Measurements from ENCODE around the gene UNC13D. TPM values are rescaled to one million over a fixed set of nuclear protein-coding genes. Genes with fewer than 3 reads are reported as not detected.

UNC13D gene
- polyA plus RNA-seq, 1 donor (not counting 4 experiments of a cell fraction or from before 2014, with no cell fraction given), result 0.25 TPM

DNA sequence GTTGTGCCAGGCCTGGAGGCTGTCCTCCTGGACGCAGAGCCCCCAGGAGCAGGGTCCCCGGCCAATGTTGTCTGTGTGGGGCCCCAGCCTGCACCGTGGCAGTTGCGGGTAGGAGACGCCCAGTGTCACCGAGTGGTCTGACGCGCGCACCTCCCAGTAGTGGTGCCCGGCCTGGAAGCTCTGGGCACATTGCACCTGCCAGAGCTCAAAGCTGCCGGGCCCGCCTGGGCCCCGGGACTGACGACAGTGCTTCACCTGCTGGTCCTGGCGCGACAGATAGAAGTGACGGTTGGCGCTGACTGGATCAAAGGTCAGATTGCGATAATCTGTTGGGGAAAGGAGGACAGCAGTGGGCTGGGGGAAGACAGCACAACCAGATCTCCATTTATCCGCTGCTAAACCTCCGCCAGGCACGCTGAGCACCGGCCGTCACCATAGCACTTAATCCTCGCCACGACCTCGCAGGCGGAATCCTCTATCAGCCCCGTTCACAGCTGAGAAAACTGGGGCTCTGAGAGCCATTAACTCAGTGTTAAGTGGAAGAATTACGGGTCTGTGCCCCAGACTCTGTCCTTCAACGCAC is 46.9 kb upstream of the UNC13D start:
- no peak for DNase-seq (ENCODE audit: low read depth, low spot score)
- peaks cover 9% of the 10 kb centered on the region for H3K4me1 ChIP-seq (ENCODE audit: control insufficient read depth, extremely low read depth, insufficient read depth, low read length)
- no peak overlapping the region for H3K27ac ChIP-seq (ENCODE audit: control insufficient read depth, insufficient read depth, low read length)
- H4K20me1 ChIP-seq (ENCODE audit: control insufficient read depth, extremely low read depth, insufficient read depth, low read length), result no peaks in the 10 kb centered on the region
- dilution Hi-C loops (cut with MboI; ENCODE audit: extremely low pct_ligation_motif_present, low sequenced_read_pairs), result no loop called here
- H3K9ac ChIP-seq (ENCODE audit: control insufficient read depth, extremely low read depth, insufficient read depth, low read length), result no peak overlapping the region
- no peaks in the 10 kb centered on the region for H3K9me3 ChIP-seq (ENCODE audit: control insufficient read depth, low read depth, low read length)
- TF ChIP-seq CTCF (optimal IDR thresholded peaks at IDR 0.05 in 1 of 3, IDR thresholded peaks at IDR 0.05 in 1 of 3, conservative IDR thresholded peaks at IDR 0.05 in 1 of 3; ENCODE audit: extremely low read depth in 1 of 3, insufficient read depth in 2 of 3, low read length in 3 of 3), result no peak
- no peak for TF ChIP-seq EZH2 (IDR thresholded peaks at IDR 0.05; ENCODE audit: low read length)
- H3K4me2 ChIP-seq (ENCODE audit: control insufficient read depth, extremely low read depth, insufficient read depth, low read depth, low read length), result no peak overlapping the region
- no peak overlapping the region for H2AFZ ChIP-seq (ENCODE audit: control insufficient read depth, low read length)
- peaks cover 6 to 7% of the 10 kb centered on the region in 2 experiments for H3K36me3 ChIP-seq (ENCODE audit: control insufficient read depth in 2 of 2, extremely low read depth in 1 of 2, insufficient read depth in 2 of 2, low read length in 2 of 2)
- no peaks in the 10 kb centered on the region for H3K9me1 ChIP-seq (ENCODE audit: control insufficient read depth, extremely low read depth, insufficient read depth, low read length)
- H3K27me3 ChIP-seq (ENCODE audit: control insufficient read depth, extremely low read depth, insufficient read depth, low read length), result no peaks in the 10 kb centered on the region
- no peak overlapping the region for H3K4me3 ChIP-seq (ENCODE audit: control insufficient read depth in 2 of 3, extremely low read depth in 1 of 3, insufficient read depth in 2 of 3, low read depth in 1 of 3, low read length in 3 of 3)
- H3K79me2 ChIP-seq (ENCODE audit: control insufficient read depth, insufficient read depth, low read length), result peaks cover 4% of the 10 kb centered on the region
- no peak for FAIRE-seq

DNA sequence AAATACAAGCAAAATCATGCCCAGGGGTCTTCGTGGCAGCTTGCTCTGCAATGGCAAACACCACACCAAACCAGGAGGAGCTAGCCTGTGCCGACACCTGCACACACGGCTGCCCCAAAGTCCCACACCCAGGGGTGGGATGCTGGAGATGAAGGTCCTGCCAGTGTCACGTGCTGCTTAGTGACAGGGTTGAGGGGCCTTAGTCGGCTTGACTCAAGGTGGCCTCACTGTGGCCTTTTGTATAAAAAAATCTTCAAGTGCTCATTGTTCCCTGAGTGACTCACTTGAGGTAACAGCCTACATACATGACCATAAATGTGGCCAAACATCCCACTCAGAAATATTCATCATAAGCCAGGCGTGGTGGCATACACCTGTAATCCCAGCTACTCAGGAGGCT is 45.2 kb upstream of the UNC13D start:
- Histone ChIP-seq H3K9me3 (ENCODE audit: control insufficient read depth, low read depth, low read length) (no peaks in the 10 kb centered on the region), H3K9ac (ENCODE audit: control insufficient read depth, extremely low read depth, insufficient read depth, low read length) (no peak overlapping the region), H3K9me1 (ENCODE audit: control insufficient read depth, extremely low read depth, insufficient read depth, low read length) (no peaks in the 10 kb centered on the region), H3K79me2 (ENCODE audit: control insufficient read depth, insufficient read depth, low read length) (no peaks in the 10 kb centered on the region), H3K4me2 (ENCODE audit: control insufficient read depth, extremely low read depth, insufficient read depth, low read depth, low read length) (no peak overlapping the region), H3K27ac (ENCODE audit: control insufficient read depth, insufficient read depth, low read length) (no peak overlapping the region), H3K27me3 (ENCODE audit: control insufficient read depth, extremely low read depth, insufficient read depth, low read length) (no peaks in the 10 kb centered on the region), H4K20me1 (ENCODE audit: control insufficient read depth, extremely low read depth, insufficient read depth, low read length) (no peaks in the 10 kb centered on the region), H2AFZ (ENCODE audit: control insufficient read depth, low read length) (no peak overlapping the region), H3K4me3 (ENCODE audit: control insufficient read depth in 2 of 3, extremely low read depth in 1 of 3, insufficient read depth in 2 of 3, low read depth in 1 of 3, low read length in 3 of 3) (no peak overlapping the region), H3K36me3 (ENCODE audit: control insufficient read depth in 2 of 2, extremely low read depth in 1 of 2, insufficient read depth in 2 of 2, low read length in 2 of 2) (peaks cover 6 to 7% of the 10 kb centered on the region in 2 experiments), H3K4me1 (ENCODE audit: control insufficient read depth, extremely low read depth, insufficient read depth, low read length) (no peaks in the 10 kb centered on the region)
- no peak for DNase-seq (ENCODE audit: low read depth, low spot score)
- no peak for FAIRE-seq
- TF ChIP-seq EZH2 (IDR thresholded peaks at IDR 0.05; ENCODE audit: low read length) (no peak), CTCF (optimal IDR thresholded peaks at IDR 0.05 in 1 of 3, IDR thresholded peaks at IDR 0.05 in 1 of 3, conservative IDR thresholded peaks at IDR 0.05 in 1 of 3; ENCODE audit: extremely low read depth in 1 of 3, insufficient read depth in 2 of 3, low read length in 3 of 3) (no peak)
- dilution Hi-C loops (cut with MboI; ENCODE audit: extremely low pct_ligation_motif_present, low sequenced_read_pairs), result no loop called here
